TTC549 (cell line): ENCODE measurements around the gene FAM177B.
"Not testable (repeated sequence)": the region's sequence is repeated elsewhere in the genome, so short reads cannot be mapped to it uniquely, and the experiment has no call there.

Experiments used
- FAIRE-seq: peaks from 2 replicates; lab custom pipeline; 2012; peaks lifted over from hg19 to GRCh38; lab: Jason Lieb, UNC

FAM177B gene

DNA sequence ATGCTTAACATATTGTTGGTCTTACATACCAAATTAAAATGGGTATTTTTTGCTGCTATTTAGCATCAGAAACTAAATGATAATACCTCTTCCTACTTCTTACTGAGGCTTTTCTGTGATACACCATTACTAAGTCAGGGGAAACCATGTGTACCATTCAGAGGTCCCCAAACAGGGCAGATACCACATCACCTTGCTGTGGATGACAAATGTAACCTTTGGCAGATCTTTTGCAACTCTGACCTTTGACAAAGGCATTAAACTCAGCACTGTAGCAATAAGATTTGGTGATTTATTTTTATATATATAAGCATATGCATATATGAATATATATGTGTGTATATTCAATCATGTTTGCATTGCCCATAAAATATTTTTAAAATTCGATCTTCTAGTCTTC, 2.9 kb downstream of the FAM177B start:
- FAIRE-seq, result no peak

DNA sequence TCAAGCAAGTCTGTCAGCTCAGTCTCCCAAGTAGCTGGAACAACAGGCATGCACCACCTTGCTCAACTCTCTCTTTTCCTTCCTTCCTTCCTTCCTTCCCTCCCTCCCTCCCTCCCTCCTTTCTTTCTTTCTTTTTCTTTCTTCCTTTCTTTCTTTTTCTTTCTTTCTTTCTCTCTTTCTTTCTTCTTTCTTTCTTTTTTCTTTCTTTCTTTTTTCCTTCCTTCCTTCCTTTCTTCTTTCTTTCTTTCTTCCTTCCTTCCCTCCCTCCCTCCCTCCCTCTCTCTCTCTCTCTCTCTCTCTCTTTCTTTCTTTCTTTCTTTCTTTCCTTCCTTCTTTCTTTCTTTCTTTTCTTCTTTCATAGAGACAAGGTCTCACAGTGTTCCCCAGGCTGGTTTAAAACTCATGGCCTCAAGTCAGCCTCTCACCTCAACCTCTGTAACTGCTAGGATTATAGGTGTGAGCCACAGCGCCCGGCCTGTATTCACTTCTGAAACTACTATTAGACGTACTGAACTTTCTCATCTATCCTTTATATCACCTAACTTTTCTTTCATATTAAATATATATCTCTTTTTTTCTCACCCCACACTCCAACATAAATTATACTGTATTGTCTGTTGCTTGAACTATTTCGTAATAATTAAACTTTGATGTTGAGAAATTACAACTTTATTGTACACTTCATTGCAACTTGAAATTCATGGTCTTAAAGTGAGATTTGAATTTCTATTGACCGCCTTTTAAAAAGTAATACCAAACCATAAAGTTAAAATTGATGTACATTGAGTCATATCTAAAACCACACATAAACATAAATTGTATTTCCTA, 4.8 kb downstream of the FAM177B start:
- not testable (repeated sequence) for FAIRE-seq

DNA sequence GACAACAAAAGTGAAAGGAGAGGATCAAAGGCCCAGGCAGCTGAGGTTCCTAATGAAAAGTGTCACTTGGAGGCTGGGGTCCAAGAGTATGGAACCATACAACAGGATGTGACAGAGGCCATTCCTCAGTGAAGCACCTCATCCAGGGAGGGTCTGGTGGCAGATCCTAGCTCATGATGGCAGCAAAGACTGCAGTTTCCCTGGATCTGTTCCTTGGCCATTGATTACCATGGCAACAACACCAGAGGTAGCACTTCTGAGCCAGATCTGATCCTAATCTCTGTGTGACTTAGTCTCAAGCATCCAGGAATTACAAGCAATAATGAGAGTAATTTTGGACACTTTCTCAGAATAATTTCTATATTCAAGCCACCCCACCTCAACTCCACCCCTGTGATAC, 12.9 kb downstream of the FAM177B start:
- FAIRE-seq, result no peak

DNA sequence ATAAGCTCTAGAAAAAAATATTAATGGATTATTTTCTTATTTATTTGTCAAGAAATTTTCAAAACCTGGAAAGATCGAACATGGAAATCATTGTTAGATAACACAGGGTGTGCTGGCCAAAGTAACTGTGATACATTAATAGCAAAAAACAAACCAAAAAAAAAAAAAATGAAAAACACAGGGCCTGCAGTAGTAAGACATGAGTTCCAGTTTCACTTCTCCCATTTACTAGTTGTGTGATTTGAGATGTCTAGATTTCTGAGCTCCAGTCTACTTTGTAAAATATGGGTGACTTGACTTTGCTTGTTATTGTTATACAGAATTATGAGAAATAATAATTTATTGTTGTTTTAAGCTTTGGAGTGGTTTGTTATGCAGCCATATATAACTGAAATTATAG, 13.6 kb downstream of the FAM177B start:
- FAIRE-seq, result peak; percentile 60

DNA sequence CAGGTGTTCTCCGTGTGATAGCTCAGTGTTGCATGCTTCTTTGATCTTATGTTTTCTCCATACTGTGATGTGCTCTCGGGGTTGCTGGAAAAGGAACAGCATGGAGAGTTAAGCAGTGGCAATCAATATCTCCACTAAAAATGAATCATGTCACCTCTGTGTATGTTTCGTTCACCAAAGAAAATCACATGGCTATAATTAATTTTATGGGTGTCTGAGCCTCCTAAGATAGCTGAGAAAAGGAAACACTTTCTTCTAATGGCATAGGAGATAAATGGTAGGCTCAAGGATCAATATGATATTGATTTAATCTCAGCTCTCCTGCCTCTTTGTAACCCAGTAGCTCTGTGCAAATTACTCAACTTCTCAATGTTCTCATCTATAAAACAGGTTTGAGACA, 14.3 kb downstream of the FAM177B start:
- no peak for FAIRE-seq

DNA sequence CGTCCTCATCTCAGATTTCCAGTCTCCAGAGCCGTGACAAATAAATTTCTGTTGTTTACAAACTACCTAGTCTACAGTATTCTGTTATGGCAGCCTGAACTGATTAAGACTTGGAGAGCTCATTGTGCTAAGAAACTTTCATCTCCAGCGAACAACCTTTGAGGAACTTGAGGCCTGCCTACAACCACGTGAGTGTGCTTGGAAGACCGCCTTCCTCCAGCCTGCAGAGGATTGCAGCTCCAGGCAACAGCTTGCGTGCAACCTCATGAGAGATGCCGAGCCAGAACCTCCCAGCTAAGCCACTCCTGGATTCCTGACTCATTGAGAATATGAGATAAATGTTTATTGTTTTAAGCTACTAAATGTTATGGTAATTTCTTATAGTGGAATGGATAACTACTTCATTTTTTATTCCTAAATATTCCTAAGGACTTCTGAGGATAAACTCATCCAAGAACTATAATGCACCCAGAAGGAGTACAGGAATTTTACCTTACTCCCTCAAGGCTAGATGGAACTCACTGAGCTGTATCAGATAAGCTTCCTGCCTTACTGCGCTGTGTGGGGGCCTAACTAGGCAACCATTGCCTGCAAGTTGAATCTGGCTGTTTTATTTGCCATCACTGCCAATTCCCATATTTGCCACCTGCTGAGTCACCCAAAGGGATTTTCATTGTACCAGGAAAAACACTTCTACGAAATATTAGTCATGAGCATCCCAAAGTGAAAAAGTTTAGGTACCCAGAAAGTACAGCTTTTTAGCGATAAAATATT, 17.6 kb downstream of the FAM177B start:
- no peak for FAIRE-seq

DNA sequence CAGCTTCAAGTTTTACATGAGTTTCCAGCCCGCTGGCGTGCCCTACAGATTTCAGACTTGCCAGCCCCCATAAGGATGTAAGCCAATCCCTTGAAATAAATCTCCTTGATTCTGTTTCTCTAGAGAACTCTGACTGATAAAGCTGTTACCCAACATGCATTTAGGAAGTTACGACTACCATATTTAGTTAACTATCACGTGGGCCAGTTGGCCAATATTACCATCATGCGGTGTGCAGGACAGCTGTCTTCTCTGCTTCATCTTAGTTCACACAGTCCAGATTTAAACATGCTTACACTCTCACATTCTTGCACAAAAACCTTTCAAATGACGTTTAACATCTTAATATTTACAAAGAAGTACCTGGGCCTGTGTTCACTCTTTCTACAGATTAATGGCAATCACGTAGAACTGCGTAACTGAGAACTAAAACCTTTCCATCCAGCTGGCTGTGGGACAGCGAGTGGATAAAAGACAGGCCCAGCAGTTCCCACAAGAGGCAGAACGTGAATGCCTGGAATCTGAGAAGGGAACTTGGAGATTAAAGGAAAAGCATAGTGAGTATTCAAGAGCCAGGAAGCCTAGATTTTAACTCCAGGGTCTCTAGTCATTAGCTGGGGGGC, 20.8 kb downstream of the FAM177B start:
- no peak for FAIRE-seq

DNA sequence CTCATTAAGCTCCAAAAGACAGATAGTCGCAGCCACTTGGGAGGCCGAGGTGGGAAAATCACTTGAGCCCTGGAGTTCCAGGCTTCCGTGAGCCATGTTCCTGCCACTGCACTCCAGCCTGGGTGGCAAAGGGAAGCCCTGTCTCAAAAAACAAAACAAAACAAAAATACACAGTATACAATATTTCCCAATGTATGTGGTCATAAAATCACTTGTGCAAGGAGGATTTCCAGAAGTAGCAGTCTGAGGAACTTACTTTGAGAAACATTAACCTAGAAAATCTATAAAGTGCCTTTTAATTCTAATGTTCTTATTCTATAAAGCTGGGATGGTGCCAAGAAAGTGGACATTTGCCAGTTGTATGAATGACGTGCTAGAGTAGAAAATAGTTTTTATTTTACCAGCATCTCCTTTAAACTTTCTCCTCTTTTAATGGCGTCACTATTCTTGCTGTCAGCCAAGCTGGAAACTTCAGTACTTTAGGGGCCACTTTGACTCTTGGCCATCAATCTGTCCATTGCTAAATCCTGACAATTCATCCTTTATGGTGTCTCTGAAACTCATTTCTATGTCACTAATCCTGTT, 22.5 kb downstream of the FAM177B start:
- no peak for FAIRE-seq

DNA sequence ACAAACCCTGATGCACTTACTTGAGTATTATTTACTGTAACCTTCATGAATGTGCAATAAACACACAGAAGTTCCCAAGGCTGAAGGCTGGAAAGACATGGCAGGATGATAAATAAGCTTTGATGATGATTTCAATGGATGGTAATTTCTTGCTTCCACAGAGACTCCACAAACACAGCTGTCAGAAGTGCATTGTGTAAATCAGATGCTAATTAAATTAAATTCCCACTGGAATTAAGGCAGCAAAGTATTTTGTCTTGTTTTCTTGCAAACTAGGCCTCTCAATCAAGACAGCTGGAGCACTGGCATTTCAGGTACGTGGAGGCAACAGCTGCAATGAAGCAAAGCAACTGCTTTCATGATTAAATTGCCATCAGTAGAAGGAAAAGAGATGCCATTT, 24.1 kb downstream of the FAM177B start:
- no peak for FAIRE-seq

DNA sequence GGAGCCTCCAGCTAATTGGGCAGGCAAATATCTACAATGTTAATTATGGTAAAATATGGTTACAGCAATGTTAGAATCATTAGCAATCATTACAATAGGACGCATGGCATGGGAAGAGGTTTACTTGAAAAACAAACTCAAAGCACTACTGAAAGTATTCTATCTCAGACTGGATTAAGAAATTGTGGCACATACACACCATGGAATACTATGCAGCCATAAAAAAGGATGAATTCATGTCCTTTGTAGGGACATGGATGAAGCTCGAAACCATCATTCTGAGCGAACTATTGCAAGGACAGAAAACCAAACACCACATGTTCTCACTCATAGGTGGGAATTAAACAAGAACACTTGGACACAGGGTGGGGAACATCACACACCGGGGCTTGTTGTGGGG, 25.2 kb downstream of the FAM177B start:
- not testable (repeated sequence) for FAIRE-seq

DNA sequence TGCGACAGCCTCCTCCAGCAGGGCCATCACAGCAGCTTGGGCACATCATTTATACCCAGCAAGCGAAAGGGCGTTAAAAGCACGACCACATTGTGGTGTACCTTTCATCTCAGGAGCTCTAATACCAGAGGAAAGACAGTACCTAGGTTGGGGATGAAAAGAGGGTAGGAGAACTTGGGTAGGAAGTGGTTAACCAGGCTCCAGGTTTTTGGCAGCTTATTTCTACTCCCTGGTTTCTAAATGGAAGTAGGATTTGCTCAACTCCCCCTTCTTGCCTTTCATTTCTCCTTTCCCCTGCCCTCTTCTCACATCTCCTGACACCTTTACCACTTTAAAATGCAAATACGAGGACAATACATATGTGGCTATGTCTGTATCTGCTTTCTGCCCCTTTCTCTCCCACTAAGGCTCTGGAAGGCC, 30.2 kb downstream of the FAM177B start:
- FAIRE-seq, result no peak

DNA sequence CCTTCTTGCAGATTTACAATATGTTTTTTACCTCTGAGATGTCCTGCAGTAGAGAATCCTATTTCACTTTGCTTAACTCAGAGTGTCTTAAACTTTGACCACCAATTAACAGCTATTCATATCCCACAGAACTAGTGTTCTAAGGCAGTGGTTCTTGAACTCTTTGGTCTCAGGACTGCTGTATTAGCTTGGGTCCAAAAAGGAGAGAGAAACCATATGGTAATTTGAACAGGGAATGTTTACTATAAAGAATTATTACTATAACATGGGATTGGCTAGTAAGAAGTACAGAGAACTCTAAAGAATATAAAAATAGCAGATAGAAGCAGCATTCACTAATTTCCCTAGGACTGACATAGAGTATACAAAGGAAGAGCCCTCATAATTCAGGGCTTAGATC, 31.6 kb downstream of the FAM177B start:
- no peak for FAIRE-seq

DNA sequence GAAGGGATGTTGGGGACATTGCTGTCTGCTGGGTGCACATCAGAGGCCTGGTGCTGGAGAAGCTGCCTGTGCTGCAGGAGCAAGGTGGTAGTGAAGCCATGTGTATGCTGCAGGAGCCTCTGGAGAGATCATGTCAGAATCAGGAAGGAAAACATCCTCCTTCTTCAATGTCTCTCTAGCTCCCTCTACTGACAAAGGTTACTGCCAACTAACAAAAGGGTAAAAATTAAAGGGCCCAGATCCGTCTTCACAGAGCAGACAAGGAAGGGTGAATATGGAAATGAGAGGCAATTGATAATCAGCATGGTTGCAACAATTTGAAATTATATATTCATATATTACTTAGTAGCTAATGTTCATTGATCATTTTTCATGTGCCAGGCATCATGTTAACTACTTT, 32.2 kb downstream of the FAM177B start:
- no peak for FAIRE-seq

DNA sequence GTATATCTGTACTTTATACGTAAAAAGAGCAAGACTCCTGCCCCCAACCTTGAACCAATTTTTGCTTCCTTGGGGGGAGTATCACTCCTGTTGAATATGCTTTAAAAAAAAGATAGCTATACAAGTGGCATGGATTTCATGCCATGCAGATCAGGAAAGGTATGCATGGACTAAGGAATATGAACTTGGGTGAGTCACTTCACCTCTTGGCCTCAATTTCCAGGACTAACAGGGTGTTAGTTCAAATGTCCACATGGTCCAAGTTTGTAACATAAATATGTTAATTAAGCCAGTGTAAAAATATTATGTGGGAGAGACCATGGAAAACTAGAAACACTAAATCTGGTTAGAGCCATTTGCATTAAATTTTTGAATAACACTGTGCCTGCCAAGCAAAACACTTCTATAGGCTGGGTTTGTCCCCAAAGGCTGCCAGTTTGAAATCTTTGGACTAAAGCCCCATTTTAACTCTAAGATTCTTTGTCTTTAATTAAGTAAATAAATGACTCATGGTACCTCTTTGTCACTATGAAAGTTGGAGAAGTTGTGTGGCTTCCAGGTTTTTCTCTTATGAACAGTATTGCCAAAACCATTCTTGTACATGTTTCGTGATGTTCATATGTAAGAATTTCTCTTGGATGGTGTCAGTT, 33.1 kb downstream of the FAM177B start:
- no peak for FAIRE-seq

DNA sequence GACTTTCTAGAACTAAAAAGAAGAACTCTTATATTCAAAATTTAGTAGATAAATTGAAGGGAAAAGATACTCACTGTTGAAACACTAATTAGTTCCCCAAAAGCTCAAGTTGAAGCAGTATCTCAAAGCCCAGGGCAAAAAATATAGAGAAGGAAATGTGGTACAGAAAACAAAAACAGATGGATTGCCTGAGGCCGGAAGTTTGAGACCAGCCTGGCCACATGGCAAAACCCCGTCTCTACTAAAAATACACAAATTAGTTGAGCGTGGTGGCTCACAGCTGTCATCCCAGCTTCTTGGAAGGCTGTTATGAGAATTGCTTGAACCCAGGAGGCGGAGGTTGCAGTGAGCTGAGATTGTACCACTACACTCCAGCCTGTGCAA, 36.0 kb downstream of the FAM177B start:
- FAIRE-seq, result no peak

DNA sequence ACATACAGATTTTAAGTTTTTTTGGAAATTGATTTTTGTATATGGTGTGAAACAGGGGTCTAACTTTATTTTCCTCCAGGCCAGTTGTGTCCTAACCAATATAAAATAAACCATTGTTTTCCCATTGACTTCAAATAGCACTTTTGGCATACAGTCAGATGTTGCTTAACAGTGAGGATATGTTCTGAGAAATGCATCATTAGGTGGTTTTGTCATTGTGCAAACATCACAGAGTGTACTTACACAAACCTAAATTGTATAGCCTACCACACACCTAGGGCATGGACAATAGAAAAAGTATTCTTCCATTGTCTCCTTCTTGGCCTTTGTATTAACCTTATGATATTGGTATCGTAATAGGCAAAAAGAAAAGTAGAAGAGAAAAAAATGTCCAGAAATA, 40.5 kb downstream of the FAM177B start:
- FAIRE-seq, result no peak

DNA sequence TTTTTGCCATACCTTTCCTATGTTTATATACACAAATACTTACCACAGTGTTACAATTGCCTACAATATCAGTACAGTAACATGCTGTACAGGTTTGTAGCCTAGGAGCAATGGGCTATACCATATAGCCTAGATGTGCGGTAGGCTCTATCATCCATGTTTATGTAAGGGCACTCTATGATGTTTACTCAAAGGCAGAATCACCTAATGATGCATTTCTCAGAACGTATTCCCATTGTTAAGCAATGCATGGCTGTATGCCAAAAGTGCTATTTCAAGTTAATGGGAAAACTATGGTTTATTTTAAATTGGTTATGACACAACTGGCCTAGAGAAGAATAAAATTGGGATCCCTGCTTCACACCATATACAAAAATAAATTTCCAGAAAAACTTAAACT, 41.0 kb downstream of the FAM177B start:
- no peak for FAIRE-seq

DNA sequence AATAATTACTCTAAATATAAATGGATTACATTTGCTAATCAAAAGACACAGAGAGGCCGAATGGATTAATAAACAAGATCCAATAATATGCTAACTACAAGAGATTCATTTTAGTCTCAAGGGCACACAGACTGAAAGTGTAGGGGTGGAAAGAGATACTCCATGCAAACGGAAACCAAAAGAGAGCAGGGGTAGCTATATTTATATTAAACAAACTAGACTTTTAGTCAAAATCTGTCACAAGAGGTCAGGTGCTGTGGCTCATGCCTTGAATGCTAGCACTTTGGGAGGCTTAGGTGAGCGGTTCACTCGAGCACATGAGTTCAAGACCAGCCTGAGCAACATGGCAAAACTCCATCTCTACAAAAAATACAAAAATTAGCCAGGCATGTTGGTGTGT, 44.2 kb downstream of the FAM177B start:
- FAIRE-seq, result no peak

DNA sequence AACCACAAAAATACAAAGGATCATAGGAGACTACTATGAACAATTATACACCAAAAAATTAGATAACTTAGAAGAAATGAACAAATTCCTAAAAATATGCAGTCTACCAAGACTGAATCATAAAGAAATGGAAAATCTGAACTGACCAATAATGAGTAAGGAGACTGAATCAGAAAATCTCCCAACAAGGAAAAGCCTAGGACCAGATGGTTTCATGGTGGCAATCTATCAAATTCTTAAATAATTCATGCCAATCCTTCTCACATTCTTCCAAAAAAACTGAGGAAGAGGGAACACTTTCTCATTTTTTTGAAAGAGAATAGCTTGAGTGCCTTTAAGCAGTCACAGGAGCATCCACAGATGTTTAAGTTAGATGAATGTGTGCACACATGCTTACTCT, 46.0 kb downstream of the FAM177B start:
- FAIRE-seq, result no peak

DNA sequence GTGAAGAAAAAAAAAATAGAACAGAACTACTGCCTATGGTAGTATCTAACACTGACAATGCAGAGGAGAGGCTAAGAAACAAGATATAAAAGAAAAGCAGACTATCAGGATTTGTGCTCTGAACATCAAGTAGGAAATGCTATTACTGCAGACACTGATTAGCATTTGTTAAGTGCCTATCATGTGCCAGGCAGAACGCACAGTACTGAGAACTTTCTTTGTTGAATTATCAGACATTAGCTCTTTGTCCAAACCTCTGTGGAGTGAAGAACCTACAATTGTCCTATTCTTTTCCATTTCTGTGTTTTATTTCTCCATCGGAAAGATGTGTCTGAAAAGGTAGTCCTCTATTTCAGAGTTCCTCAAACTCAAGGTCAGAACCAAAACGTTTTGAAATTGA, 47.4 kb downstream of the FAM177B start:
- peak; percentile 38 for FAIRE-seq

DNA sequence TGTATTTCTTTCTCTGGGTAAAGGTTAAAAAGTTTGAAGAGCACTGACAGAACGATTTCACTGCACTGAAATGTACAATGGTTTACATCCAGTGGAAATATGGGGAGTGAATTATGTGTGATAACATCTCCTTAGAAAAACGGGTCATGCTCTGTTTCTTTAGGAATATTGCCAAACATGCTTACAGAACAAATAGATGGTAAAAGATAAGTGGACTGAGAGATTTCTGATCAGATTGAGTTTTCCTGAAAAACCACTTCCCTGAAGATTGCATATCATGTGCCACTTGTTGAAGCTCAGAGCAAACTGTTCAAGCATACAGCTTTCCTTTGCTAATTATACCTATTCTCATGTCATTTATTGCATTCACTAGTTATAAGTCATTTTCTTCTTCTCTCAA, 47.9 kb downstream of the FAM177B start:
- FAIRE-seq, result no peak

DNA sequence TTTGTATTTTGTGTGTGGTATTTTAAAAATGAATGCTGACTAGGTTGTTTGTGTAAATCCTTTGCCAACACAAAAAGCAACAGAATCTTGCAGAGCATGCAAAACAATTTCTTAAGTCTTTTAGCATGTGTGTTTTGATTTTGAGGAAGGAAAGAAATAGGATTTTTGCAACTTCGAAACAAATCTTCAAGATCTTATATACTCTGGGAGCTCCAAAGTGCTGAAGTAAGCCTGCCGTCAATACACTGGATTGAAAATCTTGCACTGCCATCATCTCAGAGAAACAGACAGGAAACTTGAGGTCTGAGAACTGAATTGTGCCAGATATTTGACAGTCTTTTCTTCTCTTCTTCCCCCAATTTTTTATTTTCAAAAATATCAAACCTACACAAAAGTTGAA, 48.5 kb downstream of the FAM177B start:
- no peak for FAIRE-seq
